Thoracic aorta (tissue), 2 donors: ENCODE measurements around the gene SRGN. TPM values are rescaled to one million over a fixed set of nuclear protein-coding genes. Genes with fewer than 3 reads are reported as not detected.
"Not testable (repeated sequence)": the region's sequence is repeated elsewhere in the genome, so short reads cannot be mapped to it uniquely, and the experiment has no call there.

Experiments
- ATAC-seq: fragments of 150-250 bp; one replicate; pipeline ENCODE4 v1.8.0; 2017; ENCODE audit warnings: low read depth; ENCODE audit not compliant: insufficient number of reproducible peaks, low FRiP score
- DNase-seq: peaks from one replicate; pipeline ENCODE4 v3.0.0-alpha.2; 2020; ENCODE audit warnings: low spot score
- H3K27ac ChIP-seq, 2 donors: fragments of 200-600 bp; sonication (generic); 1 replicate in 1 of 2; 2 replicates in 1 of 2; pipeline ENCODE4 v1.5.1; 2016; ENCODE audit warnings: mild to moderate bottlenecking in 2 of 2, moderate library complexity in 2 of 2
- H3K27me3 ChIP-seq: fragments of 200-600 bp; sonication (generic); replicated peaks from 2 replicates; pipeline ENCODE4 v1.6.0; 2016; ENCODE audit warnings: mild to moderate bottlenecking; ENCODE audit not compliant: insufficient read depth
- H3K36me3 ChIP-seq: fragments of 200-600 bp; sonication (generic); one replicate; pipeline ENCODE4 v1.5.1; 2016
- H3K4me1 ChIP-seq, 2 donors: fragments of 200-600 bp; sonication (generic); 1 replicate in 1 of 2; 2 replicates in 1 of 2; pipeline versions ENCODE4 v1.5.1 to v1.6.0; 2016; ENCODE audit warnings: low read depth in 2 of 2, mild to moderate bottlenecking in 1 of 2; ENCODE audit not compliant: control insufficient read depth in 1 of 2
- H3K4me3 ChIP-seq: fragments of 200-600 bp; sonication (generic); 2 replicates; pipeline ENCODE4 v1.5.1; 2016; ENCODE audit warnings: mild to moderate bottlenecking
- H3K9me3 ChIP-seq: fragments of 200-600 bp; sonication (generic); 2 replicates; pipeline ENCODE4 v1.5.1; 2016
- CTCF ChIP-seq: fragments of 200-600 bp; sonication (generic); IDR thresholded peaks from one replicate; pipeline ENCODE4 v1.5.1; 2019; ENCODE audit warnings: antibody characterized with exemption
- total RNA-seq, 2 donors: library from RNA; depleted of rRNA; stranded (reverse); fragments of >200 nt; gene quantifications; one replicate each; pipeline versions ENCODE4 v1.1.0 to v1.2.3, GENCODE V29; 2016

The SRGN gene
- total RNA-seq: 100 to 1,000 TPM; 200 to 227 TPM

- H3K36me3 ChIP-seq: no peaks in the 10 kb centered on the region
- no peaks in the 10 kb centered on the region for H3K9me3 ChIP-seq
- peak within 1 kb of the TSS; percentile 89 to 92 for H3K27ac ChIP-seq
- no peak for TF ChIP-seq CTCF
- peak; percentile 82 for DNase-seq
- H3K4me1 ChIP-seq: peaks cover 4 to 44% of the 10 kb centered on the region in 2 donors
- ATAC-seq: peak; percentile 89
- H3K27me3 ChIP-seq: no peaks in the 10 kb centered on the region
- peak within 1 kb of the TSS; percentile 79 for H3K4me3 ChIP-seq
Measured at GRCh38 chr10:69087590-69088470, at the start of gene SRGN. Gene SRGN, plus strand, starts transcription at chr10:69088103. Its CDS starts 55 bp downstream, at chr10:69088158.

DNA sequence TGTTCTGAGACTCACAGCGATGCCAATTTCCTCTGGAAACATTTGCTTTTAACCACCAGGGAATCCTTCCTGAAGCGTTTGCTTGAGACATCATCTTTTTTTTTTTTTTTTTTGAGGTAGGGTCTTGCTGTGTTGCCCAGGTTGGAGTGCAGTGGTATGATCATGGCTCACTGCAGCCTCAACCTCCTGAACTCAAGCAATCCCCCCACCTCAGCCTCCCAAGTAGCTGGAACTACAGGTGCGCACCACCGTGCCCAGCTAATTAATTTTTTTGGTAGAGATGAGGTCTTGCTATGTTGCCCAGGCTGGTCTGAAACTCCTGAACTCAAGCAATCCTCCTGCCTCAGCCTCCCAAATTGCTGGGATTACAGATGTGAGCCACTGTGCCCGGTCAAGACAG, 47.0 kb upstream of the SRGN start:
- not testable (repeated sequence) for DNase-seq, H3K36me3 ChIP-seq, H3K4me3 ChIP-seq, H3K9me3 ChIP-seq, ATAC-seq, H3K27me3 ChIP-seq, H3K27ac ChIP-seq, H3K4me1 ChIP-seq

- Histone ChIP-seq H3K36me3 (no peaks in the 10 kb centered on the region), H3K4me3 (no peak overlapping the region), H3K4me1 (no peaks in the 10 kb centered on the region), H3K27ac (no peak overlapping the region), H3K27me3 (no peaks in the 10 kb centered on the region), H3K9me3 (no peaks in the 10 kb centered on the region)
- ATAC-seq (no peak), DNase-seq (no peak)
- TF ChIP-seq CTCF: no peak
Measured at GRCh38 chr10:69042417-69042816, 45.5 kb upstream of the SRGN start.

DNA sequence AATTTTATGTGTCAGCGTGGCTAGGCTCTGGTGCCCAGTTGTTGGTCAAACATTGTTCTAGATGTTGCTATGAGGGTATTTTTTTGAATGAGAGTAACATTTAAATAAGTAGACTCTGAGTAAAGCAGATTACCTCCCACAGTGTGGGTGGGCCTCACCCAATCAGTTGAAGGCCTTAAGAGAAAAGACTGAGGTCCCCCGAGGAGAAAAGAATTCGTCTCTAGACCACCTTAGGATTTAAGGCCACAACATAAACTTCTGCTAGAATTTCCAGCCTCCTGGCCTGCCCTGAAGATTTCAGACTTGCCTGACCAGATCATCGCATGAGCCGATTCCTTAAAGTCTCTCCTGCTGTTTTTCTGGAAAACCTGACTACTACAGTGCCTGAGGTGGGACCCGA, 45.1 kb upstream of the SRGN start:
- TF ChIP-seq CTCF: no peak
- ATAC-seq: no peak

DNA sequence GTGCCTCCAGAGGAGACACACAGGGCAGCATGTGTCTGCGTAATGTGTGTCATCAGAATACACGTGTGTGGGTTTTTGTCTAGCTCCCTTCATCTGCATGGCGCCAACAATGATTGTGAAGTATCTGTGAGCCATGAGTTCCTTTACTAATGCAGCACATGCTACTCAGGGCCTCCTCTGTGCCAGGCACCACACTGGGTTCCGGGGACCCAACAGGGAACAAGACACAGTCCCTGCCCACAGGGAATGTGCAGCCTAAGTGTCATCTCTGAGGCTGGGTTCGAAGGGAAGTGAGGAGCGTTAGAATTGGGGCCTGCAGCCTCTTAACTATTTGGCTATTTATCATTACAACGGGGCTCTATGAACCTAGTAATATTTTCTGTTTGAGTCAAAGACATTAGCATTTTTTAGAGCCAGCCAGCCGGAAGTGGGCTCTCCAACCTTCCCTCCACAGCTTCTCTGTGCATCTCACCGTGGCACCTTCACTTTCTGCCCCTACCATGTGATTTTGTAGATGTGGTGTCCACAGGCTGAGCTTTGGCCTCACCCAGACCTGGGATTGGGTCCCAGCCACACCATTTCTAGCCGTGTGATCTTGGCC, 43.9 kb upstream of the SRGN start:
- no peak for TF ChIP-seq CTCF
- Histone ChIP-seq H3K27ac (no peak overlapping the region), H3K4me1 (no peaks in the 10 kb centered on the region), H3K27me3 (no peaks in the 10 kb centered on the region), H3K9me3 (no peaks in the 10 kb centered on the region), H3K4me3 (no peak overlapping the region), H3K36me3 (no peaks in the 10 kb centered on the region)
- DNase-seq (no peak), ATAC-seq (no peak)

More for the DNA sequence above, 45.1 kb upstream of the SRGN start:
- Histone ChIP-seq H3K27ac (no peak overlapping the region), H3K9me3 (no peaks in the 10 kb centered on the region), H3K4me3 (no peak overlapping the region), H3K27me3 (no peaks in the 10 kb centered on the region), H3K4me1 (no peaks in the 10 kb centered on the region), H3K36me3 (no peaks in the 10 kb centered on the region)
- DNase-seq: no peak
